Neural crest cell (in vitro differentiated cells): ENCODE measurements around the gene MUL1. TPM values are rescaled to one million over a fixed set of nuclear protein-coding genes. Genes with fewer than 3 reads are reported as not detected.

Experiments
- DNase-seq: peaks from one replicate; pipeline ENCODE4 v3.0.0; 2021; ENCODE audit warnings: low read depth, mixed read lengths, low spot score
- H3K27ac Mint-ChIP-seq: one replicate; pipeline ENCODE4 v1.8.0; 2021; ENCODE audit warnings: mild to moderate bottlenecking, mixed read lengths; ENCODE audit not compliant: unreplicated experiment
- H3K27me3 Mint-ChIP-seq: 2 replicates; pipeline ENCODE4 v1.8.0; 2021; ENCODE audit warnings: low read depth, mild to moderate bottlenecking, mixed read lengths
- H3K36me3 Mint-ChIP-seq: 2 replicates; pipeline ENCODE4 v1.8.0; 2021; ENCODE audit warnings: low read depth, mild to moderate bottlenecking, mixed read lengths
- H3K4me1 Mint-ChIP-seq: 2 replicates; pipeline ENCODE4 v1.8.0; 2021; ENCODE audit warnings: mixed read lengths
- H3K4me3 Mint-ChIP-seq: one replicate; pipeline ENCODE4 v1.8.0; 2021; ENCODE audit warnings: mild to moderate bottlenecking, mixed read lengths
- H3K9me3 Mint-ChIP-seq: 2 replicates; pipeline ENCODE4 v1.8.0; 2021; ENCODE audit warnings: mixed read lengths
- total RNA-seq: library from RNA; stranded (reverse); gene quantifications from 2 replicates; pipeline ENCODE4 v1.2.1, GENCODE V29; 2021
- TF ChIP-seq, protein P1 (sequence below): fragments of 200-600 bp; sonication (generic); conservative IDR thresholded peaks from 2 replicates; pipeline ENCODE4 v1.5.0; 2021; ENCODE audit warnings: antibody characterized with exemption, mild to moderate bottlenecking

MUL1 gene
- total RNA-seq, 1 donor from 2014 or later, result 27.6 TPM

DNA sequence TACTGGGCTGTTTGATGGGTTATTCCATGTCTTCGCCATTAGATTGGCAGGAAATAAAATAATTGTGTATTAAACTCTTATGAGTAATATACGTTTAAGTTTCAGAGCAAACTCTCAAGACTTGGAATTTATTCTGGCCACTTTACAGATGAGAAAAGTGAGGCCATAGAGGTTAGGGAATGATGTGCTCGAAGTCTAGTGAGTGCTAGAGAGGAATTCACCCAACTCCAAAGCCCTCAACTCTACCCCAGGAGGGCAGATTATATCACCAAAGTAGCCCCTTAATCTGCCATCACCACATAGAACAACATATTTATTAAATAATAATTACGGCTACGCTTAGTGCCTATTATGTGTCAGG lies 440 bp upstream of the MUL1 start:
- DNase-seq, result no peak
- peak overlapping the region; percentile 88 for H3K4me3 Mint-ChIP-seq
- H3K4me1 Mint-ChIP-seq, result peaks cover 10% of the 10 kb centered on the region
- no peaks in the 10 kb centered on the region for H3K9me3 Mint-ChIP-seq
- TF ChIP-seq, protein P1, sequence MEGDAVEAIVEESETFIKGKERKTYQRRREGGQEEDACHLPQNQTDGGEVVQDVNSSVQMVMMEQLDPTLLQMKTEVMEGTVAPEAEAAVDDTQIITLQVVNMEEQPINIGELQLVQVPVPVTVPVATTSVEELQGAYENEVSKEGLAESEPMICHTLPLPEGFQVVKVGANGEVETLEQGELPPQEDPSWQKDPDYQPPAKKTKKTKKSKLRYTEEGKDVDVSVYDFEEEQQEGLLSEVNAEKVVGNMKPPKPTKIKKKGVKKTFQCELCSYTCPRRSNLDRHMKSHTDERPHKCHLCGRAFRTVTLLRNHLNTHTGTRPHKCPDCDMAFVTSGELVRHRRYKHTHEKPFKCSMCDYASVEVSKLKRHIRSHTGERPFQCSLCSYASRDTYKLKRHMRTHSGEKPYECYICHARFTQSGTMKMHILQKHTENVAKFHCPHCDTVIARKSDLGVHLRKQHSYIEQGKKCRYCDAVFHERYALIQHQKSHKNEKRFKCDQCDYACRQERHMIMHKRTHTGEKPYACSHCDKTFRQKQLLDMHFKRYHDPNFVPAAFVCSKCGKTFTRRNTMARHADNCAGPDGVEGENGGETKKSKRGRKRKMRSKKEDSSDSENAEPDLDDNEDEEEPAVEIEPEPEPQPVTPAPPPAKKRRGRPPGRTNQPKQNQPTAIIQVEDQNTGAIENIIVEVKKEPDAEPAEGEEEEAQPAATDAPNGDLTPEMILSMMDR, result no peak
- no peaks in the 10 kb centered on the region for H3K36me3 Mint-ChIP-seq
- H3K27me3 Mint-ChIP-seq, result peaks cover 46% of the 10 kb centered on the region
- H3K27ac Mint-ChIP-seq, result no peak overlapping the region

DNA sequence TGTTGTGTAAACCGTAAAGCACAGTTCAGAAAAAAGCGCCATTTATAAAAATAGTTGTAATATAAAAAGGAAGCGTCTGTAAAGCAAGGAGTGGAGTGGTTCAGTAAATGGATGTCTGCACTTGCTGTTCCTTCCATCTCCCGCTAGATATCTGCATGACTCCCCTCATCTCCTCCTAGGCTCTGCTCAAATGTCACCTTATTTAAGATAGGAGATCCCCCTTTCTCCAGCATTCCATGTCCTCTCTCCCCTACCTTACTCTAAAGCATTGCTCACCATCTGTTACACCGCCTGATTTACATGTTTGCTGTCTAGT lies 745 bp downstream of the MUL1 start:
- Mint-ChIP-seq H3K27ac (peak overlapping the region; percentile 32), H3K9me3 (no peaks in the 10 kb centered on the region), H3K4me1 (peaks cover 10% of the 10 kb centered on the region), H3K4me3 (peak overlapping the region; percentile 88), H3K36me3 (no peaks in the 10 kb centered on the region), H3K27me3 (peaks cover 34% of the 10 kb centered on the region)
- TF ChIP-seq, protein P1, result no peak
- no peak for DNase-seq

DNA sequence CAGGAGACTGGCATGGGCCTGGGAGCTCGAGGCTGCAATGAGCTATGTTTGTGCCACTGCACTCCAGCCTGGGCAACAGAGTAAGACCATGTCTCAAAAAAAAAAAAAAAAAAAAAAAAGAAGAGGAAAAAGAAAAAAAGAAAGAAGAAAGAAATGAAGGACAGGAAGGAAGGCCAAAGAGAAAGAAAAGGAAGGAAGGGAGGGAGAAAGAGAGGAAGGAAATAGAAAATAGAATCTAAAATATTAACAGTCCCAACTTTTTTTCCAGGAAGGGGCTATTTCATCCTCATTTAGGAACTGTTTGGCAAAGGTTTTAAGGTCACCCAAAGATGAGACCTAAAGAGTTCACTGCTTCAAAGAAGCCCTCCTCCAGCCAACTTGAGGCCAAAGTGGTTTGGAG lies 2.5 kb downstream of the MUL1 start:
- Mint-ChIP-seq H3K27ac (no peak overlapping the region), H3K9me3 (no peaks in the 10 kb centered on the region), H3K4me3 (peak overlapping the region; percentile 78), H3K4me1 (peaks cover 10% of the 10 kb centered on the region), H3K27me3 (peaks cover 19% of the 10 kb centered on the region), H3K36me3 (no peaks in the 10 kb centered on the region)
- no peak for DNase-seq
- TF ChIP-seq, protein P1, result no peak

DNA sequence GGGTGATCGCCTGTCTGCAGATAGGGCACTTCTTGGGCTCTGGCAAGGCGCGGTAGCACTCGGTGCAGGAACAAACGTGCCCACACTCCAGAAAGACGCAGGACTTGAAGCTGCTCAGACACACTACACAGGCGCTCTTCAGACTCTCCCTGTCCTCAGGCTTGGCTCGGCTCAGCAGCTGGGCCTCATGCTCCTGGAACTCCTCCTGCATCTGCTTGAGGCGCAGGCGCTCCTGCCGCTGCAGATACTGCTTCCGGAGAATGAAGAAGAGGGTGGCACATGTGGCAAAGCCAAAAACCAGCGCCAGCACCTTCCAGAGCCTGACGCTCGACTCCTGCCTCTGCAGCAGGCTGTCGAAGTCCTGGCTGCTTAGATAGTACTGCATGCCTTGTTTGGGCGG lies 7.2 kb downstream of the MUL1 start:
- no peak overlapping the region for H3K4me3 Mint-ChIP-seq
- TF ChIP-seq, protein P1, result no peak
- no peak overlapping the region for H3K27ac Mint-ChIP-seq
- no peaks in the 10 kb centered on the region for H3K36me3 Mint-ChIP-seq
- H3K9me3 Mint-ChIP-seq, result no peaks in the 10 kb centered on the region
- H3K4me1 Mint-ChIP-seq, result peaks cover 4% of the 10 kb centered on the region
- no peak for DNase-seq
- H3K27me3 Mint-ChIP-seq, result no peaks in the 10 kb centered on the region

DNA sequence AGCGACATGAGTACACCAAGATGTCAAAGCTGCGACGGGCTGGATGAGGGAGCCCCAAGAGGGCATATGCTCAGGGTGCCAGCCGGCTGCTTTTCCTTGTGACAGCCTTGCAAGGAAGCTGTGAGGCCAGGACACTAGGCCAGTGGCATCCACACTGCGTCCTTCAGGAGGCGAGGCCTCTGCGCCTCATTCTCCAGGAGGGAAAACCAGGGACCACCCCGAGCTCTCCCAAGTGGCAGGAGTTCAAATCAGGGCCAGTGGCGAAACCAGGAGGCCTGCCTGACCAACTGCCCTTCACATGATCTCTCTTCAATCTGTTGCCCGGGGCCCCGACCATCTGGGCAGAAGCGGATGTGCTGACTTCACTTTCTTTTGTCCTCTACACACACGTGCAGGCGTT lies 8.2 kb downstream of the MUL1 start:
- no peak overlapping the region for H3K4me3 Mint-ChIP-seq
- H3K9me3 Mint-ChIP-seq, result no peaks in the 10 kb centered on the region
- H3K4me1 Mint-ChIP-seq, result peaks cover 2% of the 10 kb centered on the region
- no peaks in the 10 kb centered on the region for H3K27me3 Mint-ChIP-seq
- H3K27ac Mint-ChIP-seq, result no peak overlapping the region
- TF ChIP-seq, protein P1, result no peak
- no peaks in the 10 kb centered on the region for H3K36me3 Mint-ChIP-seq
- DNase-seq, result no peak

DNA sequence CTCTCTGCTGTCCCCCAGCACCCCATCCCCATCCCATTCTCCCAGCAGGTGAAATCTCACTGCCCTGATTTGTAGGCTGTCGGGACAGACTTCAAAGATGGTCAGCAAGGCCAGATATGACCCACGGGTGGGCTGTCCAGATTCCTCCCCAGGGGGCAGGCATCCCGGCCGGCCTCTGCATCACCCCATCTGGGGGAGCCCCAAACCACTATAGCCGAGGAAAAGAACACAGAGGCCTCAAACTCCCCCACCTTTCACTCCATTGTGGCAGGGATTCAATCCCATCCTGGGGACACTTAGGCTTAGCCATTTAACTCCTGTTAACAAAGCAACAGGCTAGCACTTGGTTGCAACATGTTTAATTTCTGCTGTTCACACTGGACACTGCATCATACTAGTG lies 8.8 kb downstream of the MUL1 start:
- Mint-ChIP-seq H3K27ac (no peak overlapping the region), H3K27me3 (no peaks in the 10 kb centered on the region), H3K9me3 (no peaks in the 10 kb centered on the region), H3K36me3 (no peaks in the 10 kb centered on the region), H3K4me3 (no peak overlapping the region), H3K4me1 (no peaks in the 10 kb centered on the region)
- TF ChIP-seq, protein P1, result no peak
- no peak for DNase-seq
